Adrenal gland (tissue), 5 donors: ENCODE data around the gene MCTP1.

ENCODE experiments used
- POLR2A ChIP-seq, 2 donors: fragments of 450-650 bp; IDR thresholded peaks; one replicate each; pipeline ENCODE4 v1.6.1; 2017; ENCODE audit warnings: antibody characterized with exemption in 2 of 2, mild to moderate bottlenecking in 2 of 2, moderate library complexity in 1 of 2
- TF ChIP-seq, protein P1 (sequence below), 6 experiments: fragments of 450-650 bp in 4 of 6; fragments of 200-600 bp in 2 of 6; sonication (generic) in 1 of 6; IDR thresholded peaks; 1 replicate in 5 of 6; 2 replicates in 1 of 6; pipeline versions ENCODE4 v1.5.1 to v1.8.0; 2016 to 2021; ENCODE audit warnings: antibody characterized with exemption in 6 of 6, mild to moderate bottlenecking in 2 of 6, moderate library complexity in 1 of 6
- donor health status: DM: no; HTN: no; CAD: no.

DNA sequence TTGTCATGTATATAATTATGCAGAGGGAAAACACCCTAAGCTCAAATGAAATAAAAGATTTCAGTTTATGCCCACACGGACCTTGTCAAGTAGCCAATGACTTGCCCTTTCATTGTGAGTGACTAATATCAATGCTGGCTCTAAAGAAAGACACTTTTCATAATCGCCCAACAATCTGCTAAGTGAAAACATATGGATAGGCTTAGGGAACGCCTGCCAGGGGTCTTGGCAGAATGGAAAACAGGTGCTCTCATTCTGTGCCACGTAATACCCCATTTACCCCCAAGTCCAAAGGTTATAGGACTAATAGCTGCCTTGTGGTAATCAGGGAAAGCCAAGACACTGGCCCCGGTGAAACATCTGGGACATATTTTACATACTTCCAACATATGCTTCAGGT lies 508.7 kb downstream of the MCTP1 start:
- TF ChIP-seq, protein P1, sequence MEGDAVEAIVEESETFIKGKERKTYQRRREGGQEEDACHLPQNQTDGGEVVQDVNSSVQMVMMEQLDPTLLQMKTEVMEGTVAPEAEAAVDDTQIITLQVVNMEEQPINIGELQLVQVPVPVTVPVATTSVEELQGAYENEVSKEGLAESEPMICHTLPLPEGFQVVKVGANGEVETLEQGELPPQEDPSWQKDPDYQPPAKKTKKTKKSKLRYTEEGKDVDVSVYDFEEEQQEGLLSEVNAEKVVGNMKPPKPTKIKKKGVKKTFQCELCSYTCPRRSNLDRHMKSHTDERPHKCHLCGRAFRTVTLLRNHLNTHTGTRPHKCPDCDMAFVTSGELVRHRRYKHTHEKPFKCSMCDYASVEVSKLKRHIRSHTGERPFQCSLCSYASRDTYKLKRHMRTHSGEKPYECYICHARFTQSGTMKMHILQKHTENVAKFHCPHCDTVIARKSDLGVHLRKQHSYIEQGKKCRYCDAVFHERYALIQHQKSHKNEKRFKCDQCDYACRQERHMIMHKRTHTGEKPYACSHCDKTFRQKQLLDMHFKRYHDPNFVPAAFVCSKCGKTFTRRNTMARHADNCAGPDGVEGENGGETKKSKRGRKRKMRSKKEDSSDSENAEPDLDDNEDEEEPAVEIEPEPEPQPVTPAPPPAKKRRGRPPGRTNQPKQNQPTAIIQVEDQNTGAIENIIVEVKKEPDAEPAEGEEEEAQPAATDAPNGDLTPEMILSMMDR (IDR thresholded peaks at IDR 0.05): no peak
- TF ChIP-seq POLR2A (IDR thresholded peaks at IDR 0.05): no peak
